MM.1S (cell line): ENCODE measurements around the gene GPS1.

Source experiments
- DNase-seq: peaks from one replicate; pipeline ENCODE4 v3.0.0-alpha.2; 2015
- H2AFZ ChIP-seq: fragments of 300-600 bp; sonication (generic); 2 replicates; pipeline ENCODE4 v1.6.0; 2016; ENCODE audit warnings: antibody characterized with exemption, low read length
- H3F3A ChIP-seq: fragments of 300-600 bp; sonication (generic); 2 replicates; pipeline ENCODE4 v1.6.1; 2016; ENCODE audit warnings: mild to moderate bottlenecking, antibody characterized with exemption, low read length, moderate library complexity, mixed read lengths; ENCODE audit not compliant: insufficient read depth
- H3K27ac ChIP-seq: fragments of 300-600 bp; sonication (generic); 2 replicates; pipeline ENCODE4 v1.5.1; 2016; ENCODE audit warnings: mild to moderate bottlenecking, low read length
- H3K27me3 ChIP-seq: fragments of 300-600 bp; sonication (generic); replicated peaks from 2 replicates; pipeline ENCODE4 v1.6.0; 2016; ENCODE audit warnings: low read length; ENCODE audit not compliant: insufficient read depth
- H3K36me3 ChIP-seq: fragments of 300-600 bp; sonication (generic); replicated peaks from 2 replicates; pipeline ENCODE4 v1.6.1; 2016; ENCODE audit warnings: mild to moderate bottlenecking, low read length, mixed read lengths; ENCODE audit not compliant: insufficient read depth
- H3K4me1 ChIP-seq: fragments of 300-600 bp; sonication (generic); 2 replicates; pipeline ENCODE4 v1.6.1; 2016; ENCODE audit warnings: low read length, mixed read lengths
- H3K4me2 ChIP-seq: fragments of 300-600 bp; sonication (generic); 2 replicates; pipeline ENCODE4 v1.6.0; 2016; ENCODE audit warnings: low read depth, low read length
- H3K4me3 ChIP-seq: fragments of 300-600 bp; sonication (generic); 2 replicates; pipeline ENCODE4 v1.5.1; 2016; ENCODE audit warnings: low read length, mixed read lengths
- H3K79me2 ChIP-seq: fragments of 300-600 bp; sonication (generic); 2 replicates; pipeline ENCODE4 v1.6.1; 2016; ENCODE audit warnings: mixed run types, low read length, mixed read lengths
- H3K9ac ChIP-seq: fragments of 300-600 bp; sonication (generic); 2 replicates; pipeline ENCODE4 v1.6.1; 2016; ENCODE audit warnings: low read length, mixed read lengths
- H3K9me2 ChIP-seq: fragments of 300-600 bp; sonication (generic); replicated peaks from 2 replicates; pipeline ENCODE4 v1.6.1; 2016; ENCODE audit warnings: mild to moderate bottlenecking, low read length, mixed read lengths; ENCODE audit not compliant: insufficient read depth
- H3K9me3 ChIP-seq: fragments of 300-600 bp; sonication (generic); replicated peaks from 2 replicates; pipeline ENCODE4 v1.6.1; 2016; ENCODE audit warnings: mild to moderate bottlenecking, low read length, mixed read lengths; ENCODE audit not compliant: insufficient read depth
- H4K20me1 ChIP-seq: fragments of 300-600 bp; sonication (generic); 2 replicates; pipeline ENCODE4 v1.6.1; 2016; ENCODE audit warnings: mild to moderate bottlenecking, low read length, moderate library complexity, mixed read lengths; ENCODE audit not compliant: insufficient read depth
- CTCF ChIP-seq: fragments of 300-600 bp; sonication (generic); IDR thresholded peaks from 2 replicates; pipeline ENCODE4 v1.5.1; 2016; ENCODE audit warnings: antibody characterized with exemption, low read length, mixed read lengths
- EZH2 ChIP-seq: fragments of 300-600 bp; sonication (generic); optimal IDR thresholded peaks from 2 replicates; pipeline ENCODE3; 2017; ENCODE audit warnings: low read depth, mild to moderate bottlenecking, antibody characterized with exemption, low read length, mixed read lengths
- EZH2phosphoT487 ChIP-seq: fragments of 300-600 bp; sonication (generic); IDR thresholded peaks from 2 replicates; pipeline ENCODE4 v1.6.1; 2018; ENCODE audit warnings: antibody characterized with exemption, low read length

GPS1 gene

GRCh38 chr17:82029391-82029790, 22.3 kb upstream of the GPS1 start:
- Histone ChIP-seq H2AFZ (no peak overlapping the region), H3K4me2 (no peak overlapping the region), H3K27me3 (no peaks in the 10 kb centered on the region), H3K9me3 (no peaks in the 10 kb centered on the region), H3K27ac (no peak overlapping the region), H3K79me2 (0 out of 2 replicates have a peak, but pooled peaks cover 3% of the 10 kb centered on the region), H3K9me2 (no peaks in the 10 kb centered on the region), H3K4me1 (peaks cover 7% of the 10 kb centered on the region; the same call in 1 of the 2 replicates), H3K36me3 (no peaks in the 10 kb centered on the region), H4K20me1 (no peaks in the 10 kb centered on the region), H3K9ac (no peak overlapping the region), H3F3A (peaks cover 12% of the 10 kb centered on the region; the same call in 1 of the 2 replicates), H3K4me3 (no peak overlapping the region)
- TF ChIP-seq CTCF, result no peak
- no peak for TF ChIP-seq EZH2
- TF ChIP-seq EZH2phosphoT487, result no peak
- DNase-seq, result no peak

GRCh38 chr17:82029990-82030469, 21.7 kb upstream of the GPS1 start:
- Histone ChIP-seq H2AFZ (no peak overlapping the region), H4K20me1 (no peaks in the 10 kb centered on the region), H3K27ac (no peak overlapping the region), H3K36me3 (no peaks in the 10 kb centered on the region), H3K4me2 (peak overlapping the region; percentile 98), H3K9ac (no peak overlapping the region), H3K27me3 (no peaks in the 10 kb centered on the region), H3K9me3 (no peaks in the 10 kb centered on the region), H3K9me2 (no peaks in the 10 kb centered on the region), H3K4me1 (peaks cover 6% of the 10 kb centered on the region; the same call in 1 of the 2 replicates), H3F3A (peaks cover 12% of the 10 kb centered on the region; the same call in 1 of the 2 replicates), H3K4me3 (no peak overlapping the region), H3K79me2 (no peaks in the 10 kb centered on the region)
- DNase-seq, result no peak
- TF ChIP-seq CTCF (no peak), EZH2 (no peak), EZH2phosphoT487 (no peak)

- H3K79me2 ChIP-seq, result no peaks in the 10 kb centered on the region
- H3K4me2 ChIP-seq, result peak overlapping the region; percentile 98
- peak overlapping the region; percentile 53 for H2AFZ ChIP-seq
- peak; percentile 78 for DNase-seq
- TF ChIP-seq EZH2phosphoT487 (no peak), EZH2 (no peak), CTCF (peak; percentile 66)
- H3K4me1 ChIP-seq, result peaks cover 6% of the 10 kb centered on the region; the same call in 1 of the 2 replicates
- peaks cover 12% of the 10 kb centered on the region; the same call in 1 of the 2 replicates for H3F3A ChIP-seq
- no peaks in the 10 kb centered on the region for H3K27me3 ChIP-seq
- H3K9me2 ChIP-seq, result no peaks in the 10 kb centered on the region
- H3K9me3 ChIP-seq, result no peaks in the 10 kb centered on the region
- H3K27ac ChIP-seq, result peak overlapping the region; percentile 25; the same call in 1 of the 2 replicates
- H4K20me1 ChIP-seq, result no peaks in the 10 kb centered on the region
- H3K36me3 ChIP-seq, result no peaks in the 10 kb centered on the region
- H3K9ac ChIP-seq, result peak overlapping the region; percentile 23; the same call in 1 of the 2 replicates
- H3K4me3 ChIP-seq, result peak overlapping the region; percentile 71
These were observed 21.0 kb upstream of the GPS1 start for GRCh38 chr17:82030470-82031302.
